IMR-90 (cell line): Measurements from ENCODE around the gene TRIM75. TPM values are rescaled to one million over a fixed set of nuclear protein-coding genes. Genes with fewer than 3 reads are reported as not detected.

Source experiments
- ATAC-seq: fragments of 200-7000 bp; cut with Tn5 transposase; 2 replicates; pipeline ENCODE4 v1.9.1; 2020; ENCODE audit warnings: low read depth, mild to moderate bottlenecking, moderate library complexity
- BruUV-seq: library from RNA; stranded (reverse); fragments of 400-500 nt; replicated peaks from 2 replicates; lab custom pipeline; 2021; lab: Mats Ljungman, UMichigan
- CTCF ChIA-PET: fragments of 300-600 bp; formaldehyde crosslinking; extraction: SDS; loops from one replicate; lab custom pipeline; 2021; ENCODE audit warnings: antibody characterized with exemption; lab: Yijun Ruan, JAX
- POLR2A ChIA-PET: fragments of 300-600 bp; sonication (Branson Sonifier 250); formaldehyde crosslinking; loops from one replicate; lab custom pipeline; 2022; ENCODE audit warnings: antibody characterized with exemption; ENCODE audit not compliant: unreplicated experiment; lab: Charles Lee
- DNase-seq: peaks from one replicate; pipeline ENCODE4 v3.0.0; 2013
- H2AFZ ChIP-seq: replicated peaks from 2 replicates; pipeline ENCODE3; 2013; ENCODE audit warnings: low read length, mild to moderate bottlenecking; ENCODE audit not compliant: poor library complexity
- H2AK5ac ChIP-seq: 2 replicates; pipeline ENCODE4 v1.6.1; 2013; ENCODE audit warnings: low read depth, low read length, inconsistent platforms
- H2AK9ac ChIP-seq: replicated peaks from 2 replicates; pipeline ENCODE3; 2013; ENCODE audit warnings: mild to moderate bottlenecking, low read depth, low read length, moderate library complexity; ENCODE audit not compliant: poor library complexity
- H2BK120ac ChIP-seq: 2 replicates; pipeline ENCODE4 v1.6.1; 2013; ENCODE audit warnings: low read depth, low read length, inconsistent platforms
- H2BK15ac ChIP-seq: 3 replicates; pipeline ENCODE4 v1.6.1; 2013; ENCODE audit warnings: low read depth, low read length, inconsistent platforms
- H2BK20ac ChIP-seq: 2 replicates; pipeline ENCODE4 v1.6.1; 2013; ENCODE audit warnings: low read depth, mild to moderate bottlenecking, inconsistent platforms, low read length, moderate library complexity
- H2BK5ac ChIP-seq: 2 replicates; pipeline ENCODE4 v1.6.1; 2013; ENCODE audit warnings: mild to moderate bottlenecking, low read depth, low read length, inconsistent platforms; ENCODE audit not compliant: poor library complexity, severe bottlenecking
- H3K14ac ChIP-seq: replicated peaks from 2 replicates; pipeline ENCODE4 v1.6.1; 2013; ENCODE audit warnings: low read depth, low read length, inconsistent platforms
- H3K18ac ChIP-seq: 2 replicates; pipeline ENCODE4 v1.6.1; 2013; ENCODE audit warnings: low read depth, low read length, control low read depth
- H3K23ac ChIP-seq: 2 replicates; pipeline ENCODE4 v1.6.1; 2013; ENCODE audit warnings: low read depth, low read length, inconsistent platforms
- H3K27ac ChIP-seq: 2 replicates; pipeline ENCODE4 v1.5.1; 2013; ENCODE audit warnings: mild to moderate bottlenecking, control low read depth, low read length; ENCODE audit not compliant: insufficient read depth
- H3K27me3 ChIP-seq: 2 replicates; pipeline ENCODE4 v1.6.1; 2013; ENCODE audit warnings: low read length; ENCODE audit not compliant: control insufficient read depth, insufficient read depth
- H3K36me3 ChIP-seq: 2 replicates; pipeline ENCODE4 v1.6.1; 2013; ENCODE audit warnings: low read length, mixed read lengths; ENCODE audit not compliant: control insufficient read depth, insufficient read depth
- H3K4ac ChIP-seq: 2 replicates; pipeline ENCODE4 v1.6.1; 2013; ENCODE audit warnings: low read depth, low read length, inconsistent platforms
- H3K4me1 ChIP-seq: 2 replicates; pipeline ENCODE4 v1.6.1; 2013; ENCODE audit warnings: low read length, mixed read lengths; ENCODE audit not compliant: control insufficient read depth, insufficient read depth
- H3K4me2 ChIP-seq: 2 replicates; pipeline ENCODE4 v1.6.1; 2013; ENCODE audit warnings: low read depth, mild to moderate bottlenecking, control low read depth, low read length, moderate library complexity
- H3K4me3 ChIP-seq: 2 replicates; pipeline ENCODE4 v1.5.1; 2013; ENCODE audit warnings: low read depth, mild to moderate bottlenecking, control low read depth, low read length, moderate library complexity; ENCODE audit not compliant: insufficient read depth
- H3K56ac ChIP-seq: 2 replicates; pipeline ENCODE4 v1.6.1; 2013; ENCODE audit warnings: low read length, inconsistent platforms; ENCODE audit not compliant: insufficient read depth; ENCODE audit errors: extremely low read depth
- H3K79me1 ChIP-seq, 2 experiments: 2 replicates each; pipeline ENCODE4 v1.6.1; 2013; ENCODE audit warnings: low read length in 2 of 2, inconsistent platforms in 1 of 2, low read depth in 1 of 2
- H3K9ac ChIP-seq: 2 replicates; pipeline ENCODE4 v1.6.1; 2013; ENCODE audit warnings: low read depth, low read length, control low read depth
- H3K9me1 ChIP-seq: 2 replicates; pipeline ENCODE4 v1.6.1; 2013; ENCODE audit warnings: low read length, inconsistent platforms; ENCODE audit not compliant: insufficient read depth
- H3K9me3 ChIP-seq: 2 replicates; pipeline ENCODE4 v1.6.1; 2013; ENCODE audit warnings: low read length; ENCODE audit not compliant: control insufficient read depth, insufficient read depth
- H4K20me1 ChIP-seq: 2 replicates; pipeline ENCODE4 v1.6.1; 2013; ENCODE audit warnings: low read length, inconsistent platforms; ENCODE audit not compliant: insufficient read depth
- H4K5ac ChIP-seq: 2 replicates; pipeline ENCODE4 v1.6.1; 2013; ENCODE audit warnings: mild to moderate bottlenecking, low read depth, low read length, control low read depth
- H4K8ac ChIP-seq, 2 experiments: 2 replicates each; pipeline ENCODE4 v1.6.1; 2013; ENCODE audit warnings: low read depth in 2 of 2, low read length in 2 of 2, control low read depth in 1 of 2, inconsistent platforms in 1 of 2
- H4K91ac ChIP-seq: 2 replicates; pipeline ENCODE4 v1.6.1; 2013; ENCODE audit warnings: low read depth, low read length, inconsistent platforms; ENCODE audit not compliant: insufficient read depth
- BHLHE40 ChIP-seq: fragments of 150-350 bp; IDR thresholded peaks from 2 replicates; pipeline ENCODE4 v1.6.1; 2016; ENCODE audit warnings: mild to moderate bottlenecking, low read depth, low read length
- CEBPB ChIP-seq: IDR thresholded peaks from 2 replicates; pipeline ENCODE4 v1.6.1; 2012; ENCODE audit warnings: low read depth, low read length, improper control_type of control experiment
- CHD1 ChIP-seq: IDR thresholded peaks from 2 replicates; pipeline ENCODE4 v1.6.1; 2012; ENCODE audit warnings: low read depth, low read length, improper control_type of control experiment
- FOS ChIP-seq: fragments of 150-350 bp; IDR thresholded peaks from 2 replicates; pipeline ENCODE4 v1.6.1; 2016; ENCODE audit warnings: low read depth, low read length
- MAFK ChIP-seq: IDR thresholded peaks from 2 replicates; pipeline ENCODE4 v1.6.1; 2012; ENCODE audit warnings: low read depth, low read length, improper control_type of control experiment
- NFE2L2 ChIP-seq: fragments of 150-350 bp; IDR thresholded peaks from 2 replicates; pipeline ENCODE4 v1.6.1; 2016; ENCODE audit warnings: low read depth, mild to moderate bottlenecking, low read length
- POLR2A ChIP-seq: IDR thresholded peaks from 2 replicates; pipeline ENCODE4 v1.6.1; 2012; ENCODE audit warnings: mild to moderate bottlenecking, low read depth, low read length
- RCOR1 ChIP-seq: IDR thresholded peaks from 2 replicates; pipeline ENCODE4 v1.6.1; 2012; ENCODE audit warnings: mild to moderate bottlenecking, low read length, improper control_type of control experiment; ENCODE audit not compliant: insufficient replicate concordance
- RFX5 ChIP-seq: IDR thresholded peaks from 2 replicates; pipeline ENCODE4 v1.8.0; 2012; ENCODE audit warnings: low read depth, mild to moderate bottlenecking, low read length, moderate library complexity
- WGBS, 2 experiments: methylation state at CpG; one replicate each; pipeline versions ENCODE4 v1.1.5 to v1.1.7; 2013; ENCODE audit warnings: missing lambda C conversion rate in 2 of 2; ENCODE audit not compliant: insufficient read length in 1 of 2; ENCODE audit errors: extremely low coverage in 2 of 2; 5-methylcytosine and 5-hydroxymethylcytosine counted together
- dilution Hi-C: fragments of 300-500 bp; cut with HindIII; formaldehyde crosslinking; loops from one replicate; pipeline ENCODE4 v1.14.3; 2018; ENCODE audit warnings: low sequenced_read_pairs; ENCODE audit not compliant: unreplicated experiment
- in situ Hi-C: fragments of 300-500 bp; cut with MboI; formaldehyde crosslinking; loops from 3 replicates; pipeline ENCODE4 v1.14.3; 2019; ENCODE audit warnings: low sequenced_read_pairs, inconsistent platforms, mixed read lengths
- intact Hi-C: fragments of 100-400 bp; cut with micrococcal nuclease; formaldehyde crosslinking; loops from 2 replicates; pipeline ENCODE4 v1.10.0; 2022
- polyA plus RNA-seq, 3 experiments: library from polyadenylated mRNA; depleted of rRNA; stranded (reverse); fragments of >200 nt; gene quantifications; 2 replicates each; pipeline ENCODE4 v1.2.3, GENCODE V29; 2012; ENCODE audit warnings: low replicate concordance in 1 of 3
- total RNA-seq: library from RNA; depleted of rRNA; stranded (reverse); fragments of >200 nt; gene quantifications from 2 replicates; pipeline ENCODE4 v1.2.3, GENCODE V29; 2012
- TF ChIP-seq, protein P1 (sequence below): fragments of 150-350 bp; IDR thresholded peaks from 2 replicates; pipeline ENCODE4 v1.6.1; 2017; ENCODE audit warnings: mild to moderate bottlenecking, antibody characterized with exemption, low read length, low read depth
- TF ChIP-seq, protein P2 (sequence below): fragments of 150-350 bp; IDR thresholded peaks from 2 replicates; pipeline ENCODE4 v1.6.1; 2016; ENCODE audit warnings: low read depth, mild to moderate bottlenecking, low read length, moderate library complexity, borderline replicate concordance
- TF ChIP-seq, protein P3 (sequence below): conservative IDR thresholded peaks from 2 replicates; pipeline ENCODE4 v1.5.1; 2012; ENCODE audit warnings: mild to moderate bottlenecking, low read depth, low read length, improper control_type of control experiment

TRIM75 gene
- total and polyA plus RNA-seq, 2 of the 4 experiments (the other 2 are of a cell fraction), result not detected

DNA sequence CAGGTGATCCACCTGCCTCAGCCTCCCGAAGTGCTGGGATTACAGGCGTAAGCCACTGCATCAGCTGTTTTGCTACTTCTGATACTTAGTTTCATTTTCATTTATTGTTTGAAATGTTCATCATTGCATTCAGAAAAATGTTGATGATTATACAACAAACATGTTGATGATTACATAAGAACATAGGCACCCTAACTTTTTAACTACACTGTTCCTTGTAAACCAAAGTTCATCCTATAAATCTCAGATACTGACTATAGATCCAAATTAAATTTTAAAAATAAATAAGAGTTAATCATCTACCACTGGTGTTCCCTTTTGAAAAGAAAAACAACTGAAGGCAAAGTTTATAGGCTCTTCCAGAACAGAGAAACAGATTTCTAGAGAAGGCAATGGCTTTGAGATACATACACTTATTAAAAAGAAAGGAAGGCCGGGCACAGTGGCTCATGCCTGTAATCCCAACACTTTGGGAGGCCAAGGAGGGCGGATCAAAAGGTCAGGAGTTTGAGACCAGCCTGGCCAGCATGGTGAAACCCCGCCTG is 23.4 kb downstream of the TRIM75 start:
- Histone ChIP-seq H3K18ac (no peak overlapping the region), H3K4me1 (no peaks in the 10 kb centered on the region), H4K5ac (no peak overlapping the region), H2AK5ac (no peak overlapping the region), H3K27me3 (no peaks in the 10 kb centered on the region), H2BK20ac (no peak overlapping the region), H3K4me2 (no peak overlapping the region), H2BK5ac (no peak overlapping the region), H2BK120ac (no peak overlapping the region), H2AK9ac (no peak overlapping the region), H3K14ac (no peak overlapping the region), H3K27ac (no peak overlapping the region), H4K8ac (no peak overlapping the region), H2AFZ (no peak overlapping the region), H3K79me1 (no peaks in the 10 kb centered on the region), H4K20me1 (no peaks in the 10 kb centered on the region), H2BK15ac (no peak overlapping the region), H3K4ac (no peak overlapping the region), H3K23ac (no peak overlapping the region), H3K56ac (no peak overlapping the region), H3K9me1 (no peaks in the 10 kb centered on the region), H3K36me3 (0 out of 2 replicates have a peak, but pooled peaks cover 2% of the 10 kb centered on the region), H4K91ac (no peak overlapping the region), H3K4me3 (no peak overlapping the region), H3K9ac (no peak overlapping the region), H3K9me3 (no peaks in the 10 kb centered on the region)
- POLR2A ChIA-PET, result no interaction called here
- 100% methylated on average over 1 of the region's 5 CpGs; no CpG with 5 or more reads in 1 of the 2 experiments for WGBS, 2 experiments
- intact Hi-C loops, result no loop called here
- TF ChIP-seq, protein P1, sequence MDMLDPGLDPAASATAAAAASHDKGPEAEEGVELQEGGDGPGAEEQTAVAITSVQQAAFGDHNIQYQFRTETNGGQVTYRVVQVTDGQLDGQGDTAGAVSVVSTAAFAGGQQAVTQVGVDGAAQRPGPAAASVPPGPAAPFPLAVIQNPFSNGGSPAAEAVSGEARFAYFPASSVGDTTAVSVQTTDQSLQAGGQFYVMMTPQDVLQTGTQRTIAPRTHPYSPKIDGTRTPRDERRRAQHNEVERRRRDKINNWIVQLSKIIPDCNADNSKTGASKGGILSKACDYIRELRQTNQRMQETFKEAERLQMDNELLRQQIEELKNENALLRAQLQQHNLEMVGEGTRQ, result no peak
- no peak for TF ChIP-seq BHLHE40
- TF ChIP-seq, protein P2, sequence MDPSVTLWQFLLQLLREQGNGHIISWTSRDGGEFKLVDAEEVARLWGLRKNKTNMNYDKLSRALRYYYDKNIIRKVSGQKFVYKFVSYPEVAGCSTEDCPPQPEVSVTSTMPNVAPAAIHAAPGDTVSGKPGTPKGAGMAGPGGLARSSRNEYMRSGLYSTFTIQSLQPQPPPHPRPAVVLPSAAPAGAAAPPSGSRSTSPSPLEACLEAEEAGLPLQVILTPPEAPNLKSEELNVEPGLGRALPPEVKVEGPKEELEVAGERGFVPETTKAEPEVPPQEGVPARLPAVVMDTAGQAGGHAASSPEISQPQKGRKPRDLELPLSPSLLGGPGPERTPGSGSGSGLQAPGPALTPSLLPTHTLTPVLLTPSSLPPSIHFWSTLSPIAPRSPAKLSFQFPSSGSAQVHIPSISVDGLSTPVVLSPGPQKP, result no peak
- no peak for TF ChIP-seq FOS
- no peak for TF ChIP-seq CEBPB
- TF ChIP-seq MAFK, result no peak
- TF ChIP-seq RFX5, result no peak
- TF ChIP-seq, protein P3, sequence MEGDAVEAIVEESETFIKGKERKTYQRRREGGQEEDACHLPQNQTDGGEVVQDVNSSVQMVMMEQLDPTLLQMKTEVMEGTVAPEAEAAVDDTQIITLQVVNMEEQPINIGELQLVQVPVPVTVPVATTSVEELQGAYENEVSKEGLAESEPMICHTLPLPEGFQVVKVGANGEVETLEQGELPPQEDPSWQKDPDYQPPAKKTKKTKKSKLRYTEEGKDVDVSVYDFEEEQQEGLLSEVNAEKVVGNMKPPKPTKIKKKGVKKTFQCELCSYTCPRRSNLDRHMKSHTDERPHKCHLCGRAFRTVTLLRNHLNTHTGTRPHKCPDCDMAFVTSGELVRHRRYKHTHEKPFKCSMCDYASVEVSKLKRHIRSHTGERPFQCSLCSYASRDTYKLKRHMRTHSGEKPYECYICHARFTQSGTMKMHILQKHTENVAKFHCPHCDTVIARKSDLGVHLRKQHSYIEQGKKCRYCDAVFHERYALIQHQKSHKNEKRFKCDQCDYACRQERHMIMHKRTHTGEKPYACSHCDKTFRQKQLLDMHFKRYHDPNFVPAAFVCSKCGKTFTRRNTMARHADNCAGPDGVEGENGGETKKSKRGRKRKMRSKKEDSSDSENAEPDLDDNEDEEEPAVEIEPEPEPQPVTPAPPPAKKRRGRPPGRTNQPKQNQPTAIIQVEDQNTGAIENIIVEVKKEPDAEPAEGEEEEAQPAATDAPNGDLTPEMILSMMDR, result no peak
- no peak for TF ChIP-seq RCOR1
- TF ChIP-seq POLR2A, result no peak
- no peak for TF ChIP-seq NFE2L2
- TF ChIP-seq CHD1, result no peak
- no TSS peak for BruUV-seq
- dilution Hi-C loops, result no loop called here
- ATAC-seq, result no peak
- in situ Hi-C loops, result no loop called here
- CTCF ChIA-PET, result interaction anchor here (0.7 to 1.7 kb wide), 2 partner anchors 36 to 281 kb away, joined by 3 to 4 read pairs; partner anchors contain the start of gene TMEM192
- no peak for DNase-seq
